GM18498 (cell line): ENCODE data around the gene ANO1.

ENCODE experiments used
- ATAC-seq: cut with Tn5 transposase; IDR thresholded peaks from one replicate; pipeline ENCODE4 v1.9.1; 2021; ENCODE audit warnings: mild to moderate bottlenecking, moderate library complexity; ENCODE audit not compliant: unreplicated experiment

The ANO1 gene

DNA sequence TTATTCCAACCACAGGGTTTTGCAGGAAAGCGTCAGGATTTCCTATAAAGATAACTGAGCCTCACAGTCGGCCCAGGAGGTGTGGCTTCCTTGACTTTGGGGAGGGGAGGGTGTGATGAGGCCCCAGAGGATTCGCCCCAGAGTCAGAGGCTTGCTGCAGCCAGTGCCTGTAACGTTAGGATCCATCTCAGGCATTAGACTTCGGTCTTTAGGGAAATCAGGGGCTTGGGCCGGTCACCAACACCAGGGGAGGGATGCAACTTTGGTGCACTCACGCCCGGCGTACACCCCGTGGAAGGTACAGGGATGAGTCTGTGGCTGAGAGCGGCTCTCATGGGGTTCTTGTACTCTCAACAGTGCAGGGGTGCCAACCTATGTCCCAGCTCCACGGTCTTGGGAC, 5.7 kb upstream of the ANO1 start:
- ATAC-seq: no peak

DNA sequence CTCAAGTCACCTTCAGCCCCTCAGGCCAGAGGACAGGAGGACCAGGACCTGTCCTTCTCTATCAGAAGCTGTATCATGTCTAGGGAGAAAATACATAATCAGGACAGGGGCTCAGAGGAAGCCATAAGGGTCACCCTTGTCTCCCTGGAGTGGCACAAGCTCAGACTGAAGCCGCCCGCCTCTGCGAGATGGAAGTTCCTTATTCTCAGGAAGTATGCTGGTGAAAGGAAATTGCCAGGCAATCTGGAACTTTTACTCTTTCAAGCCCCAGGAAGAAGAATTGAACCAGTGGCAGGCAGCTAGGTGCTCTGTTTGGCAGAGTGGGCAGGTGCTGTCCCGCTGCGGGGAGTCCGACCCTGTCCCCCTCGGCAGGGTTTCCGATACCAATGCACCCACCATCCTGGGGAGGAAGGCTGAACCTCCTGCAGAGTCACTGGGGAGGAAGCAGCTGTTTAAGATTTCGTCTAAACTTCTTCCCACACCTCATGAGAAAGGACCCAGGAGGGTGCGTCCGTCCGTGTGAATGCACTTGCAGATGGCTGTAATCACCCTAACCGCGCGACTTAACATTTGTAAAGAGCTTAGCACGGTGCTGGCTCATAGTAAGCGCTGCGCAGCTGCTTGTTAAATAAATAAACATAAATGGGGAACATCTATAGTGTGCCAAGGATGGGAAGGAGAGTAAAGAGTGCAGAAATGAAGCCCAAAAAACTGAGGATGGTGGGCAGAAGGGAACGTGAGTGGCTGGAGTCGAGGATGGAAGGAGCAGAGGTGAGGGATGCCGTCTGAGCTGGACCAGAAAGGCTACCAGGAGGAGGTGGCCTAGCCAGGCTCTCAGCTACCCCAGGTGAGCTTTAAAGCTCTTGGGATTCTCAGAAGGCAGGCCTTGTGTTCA, 5.0 kb upstream of the ANO1 start:
- no peak for ATAC-seq

DNA sequence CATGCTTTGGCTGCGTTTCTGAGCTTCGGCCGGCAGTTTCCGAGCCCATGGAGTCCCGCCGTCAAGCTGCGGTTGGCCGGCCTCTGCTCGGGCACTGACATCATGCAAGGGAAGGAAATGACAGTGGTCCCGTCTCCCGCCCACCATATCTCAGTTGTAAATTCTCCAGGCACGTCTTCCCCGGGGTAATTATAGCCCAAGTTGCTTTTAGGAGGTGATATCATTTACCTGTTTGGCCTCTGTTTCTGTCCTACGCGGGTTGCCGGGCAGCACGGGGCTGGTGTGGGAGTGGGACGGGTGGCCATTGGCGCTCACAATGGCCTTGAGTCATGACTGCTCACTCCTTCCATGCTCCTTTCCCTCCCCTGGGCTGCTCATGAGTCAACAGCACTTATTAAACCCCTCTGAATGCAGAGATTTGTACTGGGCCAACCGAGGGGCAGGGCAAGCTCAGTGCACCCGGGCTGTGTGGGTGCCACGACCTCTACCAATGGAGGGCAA, 4.2 kb upstream of the ANO1 start:
- ATAC-seq: no peak

DNA sequence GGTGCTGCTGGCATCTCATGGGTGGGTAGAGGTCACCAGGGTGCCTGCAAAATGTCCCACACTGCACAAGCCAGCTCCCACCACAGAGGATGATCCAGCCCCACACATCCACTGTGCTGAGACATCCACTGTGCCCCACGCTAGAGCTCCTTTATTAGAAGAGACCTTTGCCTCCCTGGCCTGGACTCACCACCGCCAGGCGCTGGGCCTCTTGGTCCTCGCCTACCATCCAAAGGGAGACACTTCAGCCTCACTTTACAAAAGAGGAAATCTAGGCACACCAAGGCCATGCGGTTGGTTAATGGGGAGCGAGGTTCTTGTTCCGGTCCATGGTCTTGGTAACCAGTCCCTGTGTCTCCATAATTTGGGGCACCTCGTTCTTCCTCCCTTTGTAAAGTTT, 3.4 kb upstream of the ANO1 start:
- no peak for ATAC-seq

DNA sequence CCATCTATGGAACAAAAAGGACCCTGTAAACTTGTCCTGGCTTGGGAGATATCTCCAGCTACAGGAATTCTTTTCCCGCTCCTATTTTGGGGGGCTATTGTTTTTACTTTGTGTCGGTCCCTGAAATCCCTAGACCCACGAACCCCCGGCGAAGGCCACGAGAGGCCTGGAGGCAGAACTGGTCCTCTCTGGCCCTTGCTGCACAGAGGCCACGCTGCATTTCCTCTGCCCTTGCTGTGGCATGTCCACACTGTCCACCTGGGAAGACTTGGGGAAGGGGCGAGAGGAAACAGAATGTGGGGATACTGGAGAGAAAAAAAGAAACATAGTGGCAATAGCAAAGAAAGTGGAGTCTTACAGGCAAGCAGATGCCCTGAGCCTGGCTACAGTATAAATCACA, 2.3 kb upstream of the ANO1 start:
- ATAC-seq: no peak

DNA sequence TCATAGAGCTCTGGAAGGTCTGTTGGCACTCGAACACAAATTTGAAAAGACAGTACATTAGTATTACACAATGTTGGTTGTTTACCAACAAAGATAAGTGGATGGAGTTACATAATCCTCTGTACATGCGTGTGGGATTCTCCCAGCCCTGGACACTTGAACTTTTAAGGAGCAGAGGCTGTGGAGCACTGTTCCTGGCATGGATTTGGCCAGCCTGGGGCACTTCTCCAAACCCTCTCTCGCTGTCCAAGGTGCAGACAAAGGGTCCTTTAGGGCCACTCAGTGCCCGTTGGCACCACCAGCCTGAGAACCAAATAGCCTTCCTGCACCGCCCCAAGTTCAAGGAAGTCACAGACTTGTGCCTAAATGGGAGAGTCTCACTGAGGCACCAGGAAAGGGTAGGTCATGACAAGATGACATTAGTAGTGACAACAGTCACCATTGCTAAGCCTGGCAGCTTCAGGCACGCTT, 1.6 kb upstream of the ANO1 start:
- no peak for ATAC-seq

DNA sequence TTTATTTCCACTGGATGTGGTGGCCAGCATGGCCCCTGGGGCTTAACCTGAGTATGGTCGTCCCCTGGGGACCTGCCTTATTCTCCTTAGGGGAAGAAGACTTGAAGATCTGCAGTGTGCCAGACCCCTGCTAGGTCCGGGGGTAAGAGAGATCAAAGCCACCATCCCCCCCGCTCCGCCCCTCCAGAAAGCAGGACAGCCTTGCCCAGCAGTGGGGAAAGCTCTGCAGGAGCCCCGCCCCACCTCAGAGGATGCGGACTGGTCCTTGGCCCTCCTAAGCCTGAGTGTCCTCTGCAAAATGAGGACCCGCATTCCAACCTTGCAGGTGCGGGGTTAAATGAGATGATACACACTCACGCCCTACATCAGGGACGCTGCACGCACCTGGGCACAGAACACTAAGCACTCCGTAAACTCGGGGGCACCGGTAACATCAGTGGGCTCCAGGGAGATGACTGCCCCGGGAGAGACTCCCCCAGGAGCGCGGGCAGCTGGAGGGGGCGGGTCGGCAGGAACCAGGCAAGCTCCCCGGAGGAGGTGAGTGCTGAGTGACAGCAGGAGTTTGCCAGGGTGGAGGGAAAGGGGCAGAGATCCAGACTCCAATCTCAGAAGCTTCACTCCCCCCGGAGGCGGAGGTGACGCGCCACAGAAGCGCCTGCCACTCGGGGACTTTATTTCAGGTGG, 564 bp upstream of the ANO1 start:
- ATAC-seq: no peak

DNA sequence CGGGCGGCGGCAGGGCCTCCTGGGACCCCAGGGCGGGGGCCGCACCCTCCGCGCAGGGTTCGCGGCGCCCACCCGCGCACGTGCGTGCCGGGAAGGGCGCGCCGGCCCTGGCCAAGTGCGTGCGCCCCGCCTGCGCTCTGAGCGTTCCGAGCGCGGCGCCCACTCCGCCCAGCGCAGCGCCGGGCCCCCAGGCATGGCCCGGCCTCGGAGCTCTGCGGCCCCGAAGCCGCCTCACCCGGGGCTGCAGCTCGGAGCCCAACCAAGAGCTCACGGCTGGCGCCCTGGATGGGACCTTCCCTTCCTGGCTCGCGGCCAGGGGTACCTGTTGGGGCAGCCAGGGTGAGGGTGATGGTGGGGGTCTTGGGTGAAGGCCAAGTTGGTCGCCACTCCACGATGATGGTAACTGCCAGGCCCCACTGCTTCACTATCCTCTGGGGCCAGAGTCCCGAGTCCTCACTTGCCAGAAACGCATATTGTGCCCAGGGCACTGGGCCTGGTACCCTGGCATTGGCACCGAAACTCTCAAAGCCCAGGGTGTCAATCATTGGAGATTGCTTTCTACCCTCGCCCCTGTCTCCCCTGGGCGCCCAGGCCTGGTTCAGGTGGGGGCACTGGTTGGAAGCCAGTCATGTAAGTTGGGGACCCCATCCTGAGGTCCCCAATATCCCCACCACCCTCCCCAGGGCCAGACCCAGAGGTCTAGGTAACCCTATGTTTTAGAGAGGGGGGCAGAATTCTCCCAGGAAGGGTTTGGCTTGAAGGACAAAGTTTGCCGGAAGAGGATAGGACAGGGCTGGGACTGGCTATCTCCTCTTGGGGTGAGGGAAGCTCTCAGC, 882 bp downstream of the ANO1 start:
- no peak for ATAC-seq

DNA sequence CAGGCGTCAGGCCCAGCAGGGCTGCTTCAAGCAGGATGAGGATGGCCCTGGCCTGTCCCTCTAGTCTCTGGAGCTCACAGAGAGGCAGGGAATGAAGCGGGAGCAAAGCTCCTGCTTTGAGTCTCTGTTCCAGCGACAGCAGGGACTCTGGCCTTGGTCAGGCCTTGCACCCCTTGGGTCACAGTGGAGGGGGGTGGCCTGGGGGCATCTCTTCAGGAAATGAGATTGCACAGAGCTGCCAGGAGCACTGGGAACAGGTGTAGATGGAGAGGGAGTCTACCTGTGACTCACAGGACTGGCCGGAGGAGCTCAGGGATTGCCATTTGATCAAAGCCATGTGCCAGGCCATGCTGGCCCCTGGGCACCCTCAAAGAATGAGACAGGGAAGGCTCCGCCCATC, 1.6 kb downstream of the ANO1 start:
- no peak for ATAC-seq

DNA sequence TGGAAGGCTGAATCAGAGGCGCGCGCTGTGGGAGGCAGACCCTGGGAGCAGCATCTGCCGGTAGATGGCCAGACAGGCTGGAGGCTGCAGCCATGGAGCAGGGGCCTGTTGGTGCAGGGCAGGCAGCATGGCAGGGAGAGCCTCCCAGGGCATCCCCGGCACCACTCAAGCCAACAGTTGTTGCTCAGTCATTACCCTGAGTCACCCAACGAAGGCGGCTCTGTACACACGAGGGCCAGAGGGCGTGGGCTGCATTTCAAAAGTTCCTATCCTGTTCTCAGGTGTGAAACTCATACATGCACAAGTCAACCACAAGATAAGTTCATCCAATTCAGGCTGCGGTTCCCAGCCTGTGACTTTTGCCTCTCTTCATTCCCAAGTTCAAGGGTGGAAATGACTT, 2.6 kb downstream of the ANO1 start:
- no peak for ATAC-seq

DNA sequence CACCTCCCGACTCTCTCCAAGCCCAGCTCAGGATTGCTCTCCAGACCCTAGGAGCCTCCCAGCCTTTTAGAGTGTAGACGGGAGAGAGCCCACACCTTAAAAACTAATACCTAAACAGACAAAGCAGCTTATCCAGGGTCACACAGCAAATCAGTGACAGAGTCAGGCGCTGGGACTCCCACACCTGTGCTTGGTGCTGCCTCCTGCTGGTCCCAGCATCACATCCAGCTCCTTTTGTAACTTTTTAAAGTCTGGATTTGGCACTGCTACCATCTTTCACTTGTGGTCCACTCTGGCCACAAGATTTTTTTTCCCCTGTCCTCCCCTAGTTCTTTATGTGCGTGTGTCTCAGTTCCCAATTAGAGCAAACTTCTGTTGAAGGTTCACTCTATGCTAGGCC, 4.7 kb downstream of the ANO1 start:
- no peak for ATAC-seq

DNA sequence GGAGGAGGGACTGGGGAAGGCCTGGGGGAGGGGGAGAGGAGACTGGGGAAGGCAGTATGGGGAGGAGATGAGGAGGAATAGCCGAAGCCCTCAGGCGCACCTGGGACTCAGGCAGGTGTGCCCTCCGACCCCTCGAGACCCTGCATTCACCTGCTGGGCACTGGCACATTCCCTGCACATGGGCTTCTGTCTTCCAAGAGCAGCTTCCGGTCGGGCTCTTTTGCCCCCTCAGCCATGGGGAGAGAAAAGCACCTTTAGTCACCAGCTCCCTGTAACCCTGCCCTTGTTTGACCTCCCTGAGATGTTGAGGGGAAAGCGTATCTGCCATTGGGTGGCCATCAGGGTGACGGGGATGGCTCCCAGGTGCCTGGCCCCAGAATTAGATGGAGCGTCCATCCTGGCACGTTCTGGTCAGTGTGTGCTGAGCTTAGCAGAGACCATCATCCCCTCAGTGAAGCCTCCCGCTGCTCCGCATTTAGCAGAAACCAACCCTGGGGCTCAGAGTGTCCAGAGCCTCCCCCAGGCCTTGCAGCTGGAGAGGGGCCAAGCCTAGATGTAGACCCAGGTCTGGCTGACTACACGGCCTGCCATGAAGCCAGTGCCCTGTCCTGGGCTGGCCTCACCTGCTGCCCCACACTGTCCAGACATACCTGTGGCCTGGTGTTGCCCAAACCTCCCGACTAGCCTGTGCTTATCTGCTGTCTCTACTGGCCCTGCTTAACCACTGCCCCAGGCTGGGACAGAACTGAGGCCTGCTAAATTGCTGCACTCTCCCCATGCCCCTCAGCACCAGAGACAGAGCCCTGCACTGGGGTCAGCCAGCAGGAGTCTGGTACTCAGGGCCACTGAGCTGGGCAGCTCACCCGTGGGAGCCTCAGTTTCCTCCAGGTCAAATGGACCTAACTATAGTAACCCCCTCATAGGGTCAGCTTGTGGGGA, 6.2 kb downstream of the ANO1 start:
- no peak for ATAC-seq

DNA sequence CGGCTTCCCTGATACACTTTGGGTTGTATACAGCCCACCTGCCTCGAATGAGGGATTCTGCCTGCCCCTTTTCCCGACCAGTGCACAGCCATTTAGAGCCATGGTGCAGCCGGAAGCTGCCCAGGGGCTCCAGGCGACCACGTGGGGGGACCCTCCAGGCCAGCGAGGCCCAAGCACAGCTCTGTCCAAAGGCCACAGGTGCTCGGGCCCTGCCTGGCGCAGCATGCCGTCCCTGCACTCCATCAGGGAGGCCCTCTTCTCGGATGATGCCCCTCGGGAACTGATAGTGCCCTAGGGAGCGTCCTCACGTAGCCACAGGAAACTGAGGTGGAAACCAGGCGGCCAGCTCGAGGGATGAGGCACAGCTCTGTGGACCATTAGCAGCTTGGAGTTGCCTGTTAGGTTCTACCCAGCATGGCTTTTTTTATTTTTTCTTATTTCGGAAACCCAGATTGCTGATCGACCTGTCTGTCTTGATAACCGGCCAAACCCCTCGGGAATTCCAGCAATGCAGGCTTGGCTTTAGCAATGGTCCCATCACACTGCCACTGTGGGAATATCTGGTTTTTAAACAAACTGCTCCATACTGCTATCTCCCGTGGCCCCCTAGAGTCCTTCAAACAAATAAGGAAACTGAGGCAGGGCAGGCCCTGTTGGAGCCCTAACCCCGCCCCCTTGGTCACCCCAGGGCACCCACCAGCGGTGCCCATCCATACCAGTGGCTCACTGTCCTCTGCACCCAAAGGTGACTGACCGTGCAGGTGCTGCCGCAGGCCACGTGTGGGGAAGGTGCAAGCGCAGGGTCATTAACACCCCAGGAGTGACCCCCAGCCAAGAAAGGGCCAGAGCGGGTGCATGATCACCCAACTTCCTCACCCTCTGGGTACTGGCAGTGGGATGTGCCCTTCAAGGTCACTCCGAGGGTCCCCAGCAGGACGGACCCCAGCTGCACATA, 8.0 kb downstream of the ANO1 start:
- no peak for ATAC-seq

DNA sequence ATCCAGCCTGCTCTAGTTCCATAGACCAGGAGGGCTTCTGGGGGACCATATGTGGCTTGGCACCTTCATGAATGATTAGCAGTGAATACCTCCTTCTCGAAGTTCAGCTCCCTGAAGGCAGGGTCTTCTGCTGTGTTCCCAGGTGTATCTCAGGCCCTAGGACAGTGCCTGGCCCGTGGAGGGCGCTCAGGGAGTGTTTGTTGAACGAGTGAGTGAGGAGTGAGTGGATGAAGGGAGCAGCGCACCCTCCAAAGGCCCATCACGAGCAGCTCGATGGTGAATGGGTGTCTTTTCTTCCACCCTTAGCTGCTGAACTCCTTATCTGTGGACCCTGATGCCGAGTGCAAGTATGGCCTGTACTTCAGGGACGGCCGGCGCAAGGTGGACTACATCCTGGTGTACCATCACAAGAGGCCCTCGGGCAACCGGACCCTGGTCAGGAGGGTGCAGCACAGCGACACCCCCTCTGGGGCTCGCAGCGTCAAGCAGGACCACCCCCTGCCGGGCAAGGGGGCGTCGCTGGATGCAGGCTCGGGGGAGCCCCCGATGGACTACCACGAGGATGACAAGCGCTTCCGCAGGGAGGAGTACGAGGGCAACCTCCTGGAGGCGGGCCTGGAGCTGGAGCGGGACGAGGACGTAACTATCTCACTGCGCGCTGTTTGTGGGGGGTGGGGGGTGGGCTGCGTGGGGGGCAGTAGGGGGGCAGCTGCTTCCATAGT, 9.5 kb downstream of the ANO1 start:
- no peak for ATAC-seq

DNA sequence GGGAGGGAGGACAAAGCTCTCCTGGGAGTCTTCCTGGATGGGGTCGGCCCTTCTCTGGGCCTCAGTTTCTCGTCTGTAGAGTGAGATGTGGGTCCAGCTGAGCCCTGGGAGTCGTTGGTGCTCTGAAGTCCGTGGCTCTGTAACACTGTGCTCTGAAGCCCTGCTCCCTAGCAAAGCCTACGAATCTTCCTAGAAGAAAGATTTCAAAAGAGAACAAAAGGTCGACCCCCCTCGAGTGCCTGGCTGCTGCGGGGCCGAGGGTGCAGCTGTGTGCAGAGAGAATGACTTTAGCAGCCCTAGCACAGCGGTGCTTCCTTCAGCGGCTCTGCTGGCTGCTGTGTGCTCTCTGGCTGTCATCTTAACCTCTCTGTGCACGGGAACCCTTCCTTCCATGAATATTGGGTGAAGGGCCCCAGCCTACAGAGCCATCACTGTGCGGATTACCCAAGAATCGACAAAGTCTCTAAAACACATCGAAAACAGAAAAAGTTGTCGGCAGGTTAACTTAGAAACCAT, 10.7 kb downstream of the ANO1 start:
- ATAC-seq: no peak

DNA sequence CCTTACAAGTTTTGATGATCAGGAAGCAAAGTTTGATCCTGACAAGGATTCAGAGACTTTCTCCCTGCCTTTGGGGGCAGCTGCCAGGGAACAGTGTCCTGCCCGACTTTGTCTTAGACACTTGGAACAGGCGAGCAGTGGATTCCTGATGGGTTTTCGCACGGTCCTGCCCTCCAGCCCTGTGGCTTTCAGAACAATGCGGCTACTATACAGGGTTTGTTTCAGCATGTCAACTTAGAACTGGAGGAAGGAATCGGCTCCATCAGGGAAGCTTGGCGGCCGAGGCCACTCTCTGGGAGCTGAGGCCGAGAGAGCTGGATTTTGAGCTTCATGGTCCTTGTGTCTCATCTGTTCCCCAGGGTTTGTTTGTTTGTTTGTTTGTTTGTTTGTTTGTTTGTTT, 11.5 kb downstream of the ANO1 start:
- no peak for ATAC-seq

DNA sequence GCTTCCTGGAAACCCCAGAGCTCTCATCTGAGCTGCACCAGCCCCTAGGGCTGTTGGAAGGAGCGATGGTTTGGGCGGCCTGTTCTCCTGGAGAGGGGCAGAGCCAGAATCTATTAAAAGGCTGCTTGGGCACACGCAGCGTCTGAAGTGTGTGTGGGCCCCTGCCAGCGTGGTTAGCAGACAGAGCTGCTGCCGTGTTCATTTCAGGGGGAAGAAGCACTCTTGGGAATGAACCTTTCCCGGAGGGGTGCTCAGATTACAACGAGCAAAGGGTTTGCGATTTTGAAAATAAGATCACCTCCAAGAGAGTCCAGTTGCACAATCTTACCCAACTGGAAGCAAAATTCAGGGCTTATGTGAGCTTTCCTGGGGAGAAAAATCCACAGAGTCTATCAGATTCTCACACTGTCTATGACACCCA, 12.9 kb downstream of the ANO1 start:
- ATAC-seq: no peak

DNA sequence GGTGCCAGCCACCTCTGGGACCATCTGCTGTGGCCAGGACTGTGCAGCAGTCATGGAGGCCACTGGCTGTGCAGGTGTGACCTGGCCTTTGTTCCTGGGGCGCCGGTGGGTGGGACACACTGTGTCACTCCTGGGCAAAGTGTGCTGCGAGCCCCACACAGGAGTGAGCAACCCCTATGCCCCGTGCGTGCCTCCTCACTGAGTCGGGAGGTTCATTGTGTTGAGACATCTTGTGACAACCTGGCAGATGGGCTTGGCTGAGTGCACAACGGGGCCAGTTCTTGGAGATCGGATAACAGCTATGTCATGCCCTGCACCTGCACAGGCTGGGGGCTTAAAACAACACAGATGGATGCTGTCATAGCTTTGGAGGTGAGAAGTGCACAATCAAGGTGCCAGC, 13.5 kb downstream of the ANO1 start:
- ATAC-seq: no peak
